SH-SY5Y (cell line): Measurements from ENCODE around the gene BAZ2B.

Experiments used
- GATA2 ChIP-seq: IDR thresholded peaks from 2 replicates; pipeline ENCODE4 v1.6.1; 2011; ENCODE audit warnings: mild to moderate bottlenecking, low read depth, low read length
- GATA3 ChIP-seq: IDR thresholded peaks from 2 replicates; pipeline ENCODE4 v1.6.1; 2011; ENCODE audit warnings: low read depth, mild to moderate bottlenecking, low read length, moderate library complexity

BAZ2B gene

DNA sequence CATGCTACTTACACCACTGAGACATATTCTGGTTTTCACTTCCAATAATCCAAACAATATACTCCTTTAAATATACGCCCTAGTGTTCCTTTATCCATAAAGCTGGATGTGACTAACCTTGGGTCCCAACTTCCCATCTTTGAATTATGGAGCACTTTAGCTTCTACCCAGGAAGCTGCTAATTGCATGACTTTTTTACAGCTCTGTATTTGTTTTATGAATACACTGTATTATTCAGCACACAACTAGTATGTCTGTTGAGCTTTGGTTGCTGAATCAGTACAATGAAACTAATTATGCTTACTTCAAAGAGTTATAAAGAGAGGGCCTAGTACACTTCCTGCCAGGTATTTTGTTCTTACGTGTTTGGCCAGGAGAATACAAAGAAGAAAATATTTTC, 118.5 kb downstream of the BAZ2B start:
- TF ChIP-seq GATA2 (no peak), GATA3 (no peak)

DNA sequence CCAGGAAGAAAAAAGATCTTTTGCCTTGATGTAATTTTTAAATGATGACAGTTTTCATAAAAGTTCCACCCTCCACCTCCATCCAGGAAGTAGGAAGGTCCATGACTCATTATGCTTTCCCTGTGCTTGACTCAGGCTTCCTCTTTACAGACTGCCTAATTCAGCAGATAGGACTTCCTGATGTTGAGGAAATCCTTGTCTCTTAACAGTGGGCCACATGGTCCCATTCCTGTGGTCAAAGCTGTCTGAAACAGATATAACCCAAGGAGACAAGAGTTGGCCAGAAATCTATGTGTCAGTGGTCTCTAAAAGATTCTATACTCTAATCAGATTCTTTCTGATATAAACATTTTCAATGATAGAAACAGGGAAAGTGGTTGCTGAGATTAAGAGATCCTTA, 119.1 kb downstream of the BAZ2B start:
- TF ChIP-seq GATA3 (no peak), GATA2 (no peak)

DNA sequence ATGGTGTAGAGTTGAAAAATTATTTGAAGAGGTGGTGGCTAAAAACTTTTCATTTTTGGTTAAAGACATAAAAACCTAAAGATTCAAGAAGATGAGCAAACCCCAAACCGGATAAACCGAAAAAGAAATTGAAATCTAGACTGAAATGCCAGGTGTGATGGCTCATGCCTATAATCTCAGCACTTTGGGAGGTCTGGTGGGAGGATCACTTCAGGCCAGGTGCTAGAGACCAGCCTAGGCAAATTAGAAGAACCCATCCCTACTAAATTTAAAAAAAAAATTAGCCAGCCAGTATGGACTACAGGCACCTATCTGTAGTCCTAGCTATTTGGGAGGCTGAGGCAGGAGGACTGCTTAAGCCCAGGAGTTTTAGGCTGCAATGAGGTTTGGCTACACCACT, 126.9 kb downstream of the BAZ2B start:
- TF ChIP-seq GATA2 (no peak), GATA3 (no peak)

DNA sequence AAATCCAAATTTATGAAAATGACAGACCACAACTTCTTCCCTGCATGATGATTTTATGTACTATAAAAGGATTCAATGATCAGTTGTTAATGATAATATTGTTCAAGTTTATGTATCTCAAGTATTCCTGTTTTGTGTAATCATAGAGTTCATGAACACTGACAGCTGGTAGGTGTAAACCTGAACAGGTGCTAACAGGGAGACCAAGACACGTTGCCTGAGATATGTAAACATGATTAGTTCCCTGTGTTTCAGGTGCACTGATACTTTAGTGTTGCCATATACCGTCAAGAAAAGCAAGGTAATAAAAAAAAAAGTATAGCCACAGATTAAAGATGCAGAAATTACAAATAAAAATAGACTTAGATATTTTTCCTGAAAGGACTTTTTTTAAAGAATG, 131.8 kb downstream of the BAZ2B start:
- no peak for TF ChIP-seq GATA3
- no peak for TF ChIP-seq GATA2

DNA sequence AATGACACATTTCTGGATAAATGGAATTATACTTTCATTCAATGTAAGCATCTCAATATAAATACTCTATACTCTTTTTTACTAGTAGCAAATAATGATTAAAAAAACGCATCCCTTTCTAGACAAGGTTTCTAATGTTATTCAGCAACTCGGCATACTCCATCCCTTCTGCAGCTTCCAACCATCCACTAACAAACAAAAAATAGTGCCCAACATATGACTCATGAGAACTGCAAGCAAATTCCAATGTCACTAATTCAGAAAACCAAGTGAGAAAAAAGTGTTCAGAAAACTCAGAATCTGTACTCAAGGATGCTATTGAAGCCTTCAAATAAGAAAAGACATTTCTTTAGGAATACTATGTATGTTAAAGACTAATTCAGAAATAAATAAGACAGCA, 140.0 kb downstream of the BAZ2B start:
- TF ChIP-seq GATA3 (no peak), GATA2 (no peak)

DNA sequence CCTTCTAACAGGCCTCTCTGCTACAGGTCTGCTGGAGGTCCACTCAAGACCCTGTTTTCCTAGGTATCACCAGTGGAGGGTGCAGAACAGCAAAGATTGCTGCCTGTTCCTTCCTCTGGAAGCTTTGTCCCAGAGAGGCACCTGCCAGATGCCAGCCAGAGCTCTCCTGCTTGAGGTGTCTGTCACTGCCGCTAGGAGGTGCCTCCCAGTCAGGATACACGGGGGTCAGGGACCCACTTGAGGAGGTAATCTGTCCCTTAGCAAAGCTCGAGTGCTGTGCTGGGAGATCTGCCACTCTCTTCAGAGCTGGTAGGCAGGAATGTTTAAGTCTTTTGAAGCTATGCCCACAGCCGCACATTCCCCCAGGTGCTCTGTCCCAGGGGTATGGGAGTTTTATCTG, 140.6 kb downstream of the BAZ2B start:
- TF ChIP-seq GATA3 (no peak), GATA2 (no peak)

DNA sequence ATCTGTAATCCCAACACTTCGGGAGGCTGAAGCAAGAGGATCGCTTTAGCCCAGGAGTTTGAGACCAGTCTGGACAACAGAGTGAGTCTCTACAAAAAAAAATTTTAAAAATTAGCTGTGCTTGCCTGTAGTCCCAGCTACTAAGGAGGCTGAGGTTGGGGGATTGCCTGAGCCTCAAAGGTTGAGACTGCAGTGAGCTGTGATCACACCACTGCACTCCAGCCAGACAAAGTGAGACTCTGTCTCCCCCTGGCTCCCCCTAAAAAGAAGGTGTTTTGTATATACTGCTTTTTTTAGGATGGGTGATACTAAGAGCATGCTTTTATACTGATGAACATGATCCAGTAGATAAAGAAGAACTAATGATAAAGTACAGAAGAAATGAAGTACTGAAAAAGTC, 145.0 kb downstream of the BAZ2B start:
- TF ChIP-seq GATA3 (no peak), GATA2 (no peak)

DNA sequence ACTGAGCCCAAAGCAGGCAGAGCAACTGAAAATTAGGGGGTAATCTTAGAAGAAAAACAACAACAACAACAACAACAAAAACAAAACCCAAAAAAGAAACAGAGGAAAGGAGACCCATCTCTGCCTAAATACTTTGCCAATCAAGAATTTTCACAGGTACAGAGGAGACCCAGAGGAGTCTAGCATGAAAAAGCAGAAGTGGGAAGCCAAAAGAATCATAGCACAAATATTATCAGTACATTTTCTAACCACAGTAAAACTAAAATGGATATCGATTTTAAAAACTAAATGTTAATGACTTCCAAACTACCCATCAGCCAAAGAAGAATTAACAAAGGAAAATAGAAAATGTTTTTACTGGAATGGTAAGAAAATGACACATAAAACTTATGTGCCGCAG, 148.1 kb downstream of the BAZ2B start:
- TF ChIP-seq GATA3 (no peak), GATA2 (no peak)

DNA sequence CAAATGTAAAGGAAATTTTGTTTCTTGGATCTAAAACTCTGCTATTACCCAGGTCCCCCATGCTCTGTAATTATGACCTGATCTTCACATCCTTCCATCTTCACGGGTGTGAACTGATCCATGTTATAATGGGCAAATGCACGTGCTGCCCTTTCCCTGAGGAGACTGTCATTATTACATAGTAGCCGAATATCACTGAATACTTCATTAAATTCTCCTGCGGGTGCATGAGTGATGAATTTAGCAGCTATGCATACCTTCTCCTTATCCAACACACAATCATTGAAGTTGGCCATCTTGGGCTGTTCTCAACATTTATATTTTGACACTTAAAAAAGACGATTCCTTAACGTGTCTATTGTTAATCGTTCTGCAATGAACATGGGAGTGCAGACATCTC, 153.4 kb downstream of the BAZ2B start:
- no peak for TF ChIP-seq GATA2
- no peak for TF ChIP-seq GATA3

DNA sequence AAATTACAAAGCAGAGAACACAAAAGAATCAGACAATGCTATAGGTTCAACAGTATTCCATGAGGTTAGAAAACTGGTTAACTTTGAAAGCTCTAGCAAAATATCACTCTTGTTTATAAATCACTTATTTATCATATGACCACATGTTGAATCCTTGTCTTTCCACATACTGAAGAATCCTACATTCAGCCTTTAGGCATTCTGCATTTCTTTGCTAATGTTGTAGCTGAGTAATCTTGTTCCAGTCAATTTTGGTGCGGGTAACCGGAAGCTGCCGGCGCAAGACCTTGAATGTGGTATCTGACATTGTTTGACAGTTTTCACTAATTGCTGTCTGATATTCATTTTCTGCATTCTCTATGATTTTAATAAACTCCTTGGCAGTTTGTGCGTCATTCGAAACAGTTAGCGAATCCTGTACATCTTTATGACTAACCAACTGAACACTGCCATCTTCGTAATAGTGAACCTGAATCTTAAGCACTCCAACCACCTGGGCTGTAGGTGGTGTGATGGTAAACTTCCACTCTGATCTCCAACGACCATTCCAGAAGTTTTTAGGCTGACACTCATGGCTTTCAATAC, 154.1 kb downstream of the BAZ2B start:
- no peak for TF ChIP-seq GATA2
- no peak for TF ChIP-seq GATA3

DNA sequence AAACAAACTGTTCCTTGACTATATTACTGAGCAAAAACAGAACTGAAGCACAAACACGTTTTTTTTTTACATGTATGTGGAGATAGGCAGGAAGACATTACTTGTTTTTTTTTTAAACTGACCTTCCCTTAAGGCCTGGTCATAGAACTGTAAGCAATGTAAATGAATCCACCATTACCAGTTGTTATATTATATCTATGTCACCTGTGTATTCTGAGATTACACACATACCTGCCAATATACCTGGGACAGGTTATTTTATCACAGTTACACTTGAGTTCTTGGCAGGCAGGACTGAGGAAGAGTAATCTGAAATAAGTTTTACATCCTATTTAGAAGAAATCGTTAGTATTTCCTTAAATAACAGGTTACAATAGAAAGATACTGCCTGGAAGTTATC, 155.3 kb downstream of the BAZ2B start:
- TF ChIP-seq GATA2, result no peak
- no peak for TF ChIP-seq GATA3

DNA sequence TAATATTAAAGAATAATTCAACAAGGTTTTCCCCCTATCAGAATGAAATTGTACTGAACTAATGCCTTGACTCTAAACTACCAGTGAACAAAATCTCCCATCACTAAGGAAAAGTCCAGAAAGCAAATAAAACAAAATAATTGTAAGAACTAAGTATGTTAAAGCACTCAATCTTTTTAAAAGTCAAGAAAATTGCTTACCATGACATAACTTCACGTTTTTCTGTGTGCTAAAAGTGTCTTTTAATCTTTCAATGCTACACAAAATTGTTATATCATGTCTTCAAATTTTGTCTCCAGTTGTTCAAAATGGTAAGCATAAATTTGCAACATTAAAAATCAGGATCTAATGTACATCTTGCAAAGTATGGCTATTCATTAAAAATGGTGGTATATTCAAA, 156.1 kb downstream of the BAZ2B start:
- TF ChIP-seq GATA3 (no peak), GATA2 (no peak)

DNA sequence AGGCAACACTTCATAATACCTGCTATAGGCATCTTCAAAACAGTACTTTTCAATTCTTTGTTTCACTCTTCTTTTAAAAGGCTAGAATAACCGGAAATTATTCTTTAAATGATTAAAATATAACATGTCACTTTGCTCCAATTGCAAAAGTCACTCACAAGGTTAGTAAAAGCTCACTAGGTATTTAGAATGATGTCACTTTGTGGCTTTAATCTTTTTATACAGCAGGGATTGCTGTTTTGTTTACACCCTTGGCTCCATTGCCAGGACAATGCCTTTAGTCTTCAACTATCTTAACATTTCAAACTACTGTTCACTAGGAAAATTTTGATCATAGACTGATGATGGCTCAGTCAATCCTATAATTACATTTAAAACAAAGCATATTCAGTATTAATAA, 157.1 kb downstream of the BAZ2B start:
- no peak for TF ChIP-seq GATA3
- TF ChIP-seq GATA2, result no peak

DNA sequence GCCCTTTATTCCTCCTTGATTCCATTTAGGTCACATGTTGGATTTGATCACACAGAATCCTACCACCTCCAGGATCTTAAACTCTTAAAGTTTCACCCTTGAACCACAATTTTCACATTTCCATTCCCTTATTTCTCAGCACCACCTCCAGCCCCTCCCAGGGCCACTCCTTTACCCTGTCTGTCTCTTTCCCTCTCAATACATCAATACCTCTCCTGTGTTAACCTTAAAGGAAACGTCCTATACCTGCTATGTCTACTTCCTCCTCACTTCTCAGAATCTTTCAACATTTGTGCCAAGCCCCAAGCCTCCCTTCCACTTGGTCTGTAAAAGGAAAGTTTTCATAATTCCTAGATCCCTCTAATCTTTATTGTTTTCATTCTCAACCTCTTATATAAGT, 158.8 kb downstream of the BAZ2B start:
- no peak for TF ChIP-seq GATA3
- TF ChIP-seq GATA2, result no peak

DNA sequence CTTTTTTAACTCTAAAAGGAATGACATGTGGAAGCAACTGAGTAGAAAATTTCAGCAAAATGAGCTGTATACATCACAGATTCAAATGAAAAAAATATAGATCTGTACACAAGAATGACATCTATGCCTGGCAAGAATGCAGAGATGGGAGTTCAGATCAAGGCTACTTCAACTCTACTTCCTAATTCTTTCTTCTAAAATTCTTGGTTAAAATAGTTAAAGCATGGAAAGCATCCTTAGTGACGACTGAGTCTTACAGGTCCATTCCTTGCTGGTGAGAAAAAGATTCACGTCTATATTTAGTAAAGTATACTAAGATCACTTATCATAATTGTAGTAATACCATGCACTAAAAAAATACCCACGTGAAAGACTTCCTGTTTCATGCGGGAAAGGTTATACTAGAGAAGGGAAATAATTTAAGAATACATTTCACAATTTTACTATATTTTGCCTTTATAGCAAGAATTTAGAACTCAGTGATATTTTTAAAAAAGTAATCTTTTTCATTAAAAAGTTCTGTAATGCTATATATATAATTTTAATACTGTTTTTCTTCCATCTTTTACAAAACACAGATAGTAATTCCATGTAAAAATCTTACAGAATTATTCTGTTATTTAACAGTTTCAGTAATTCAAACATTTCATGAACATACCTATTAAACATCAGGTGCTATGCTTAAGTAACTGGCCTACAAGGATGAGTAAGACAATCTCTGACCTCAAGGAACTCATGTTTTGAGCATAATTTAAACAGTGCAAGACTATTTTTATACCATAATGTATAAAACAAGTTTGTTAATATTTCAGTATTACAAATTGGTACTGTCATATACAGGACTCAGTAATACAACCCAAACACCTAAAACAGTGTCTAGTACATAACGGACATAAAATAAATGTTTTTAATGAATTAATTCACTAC, 159.6 kb downstream of the BAZ2B start:
- no peak for TF ChIP-seq GATA2
- no peak for TF ChIP-seq GATA3

DNA sequence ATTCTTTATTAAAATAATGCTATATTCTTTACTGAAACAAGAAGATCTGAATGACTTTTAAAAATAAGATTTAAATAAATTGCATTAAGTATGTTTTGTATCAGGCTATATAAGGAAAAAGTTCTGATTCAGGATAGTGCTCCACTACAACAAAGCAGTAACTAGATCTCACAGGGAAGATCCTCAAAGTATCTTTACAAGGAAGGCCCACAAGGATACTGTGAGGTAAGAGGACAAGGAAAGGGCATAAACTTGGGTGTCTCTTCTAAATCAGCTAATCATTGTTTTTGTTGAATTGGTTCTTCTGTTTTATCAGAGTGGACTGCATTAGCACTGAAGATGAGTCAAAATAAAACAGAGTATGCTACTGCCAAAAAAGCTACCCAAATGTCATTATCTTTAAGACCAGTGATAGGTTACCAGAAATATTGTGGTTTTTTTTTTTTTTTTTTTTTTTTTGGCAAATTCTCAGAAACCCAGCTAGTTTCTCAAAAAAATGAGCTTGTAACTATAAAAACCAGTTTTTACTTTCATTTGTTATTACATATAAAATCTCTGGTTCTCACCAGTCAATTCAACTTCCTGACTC, 160.9 kb downstream of the BAZ2B start:
- TF ChIP-seq GATA2, result no peak
- no peak for TF ChIP-seq GATA3
